GM11168 (cell line): ENCODE measurements around the gene CCDC15.
"Not testable (repeated sequence)": the region's sequence is repeated elsewhere in the genome, so short reads cannot be mapped to it uniquely, and the experiment has no call there.

Experiments
- in situ Hi-C: fragments of 300-500 bp; cut with MboI; formaldehyde crosslinking; loops from one replicate; pipeline ENCODE4 v1.12.0; 2022; ENCODE audit warnings: low sequenced_read_pairs; ENCODE audit not compliant: unreplicated experiment

The CCDC15 gene

DNA sequence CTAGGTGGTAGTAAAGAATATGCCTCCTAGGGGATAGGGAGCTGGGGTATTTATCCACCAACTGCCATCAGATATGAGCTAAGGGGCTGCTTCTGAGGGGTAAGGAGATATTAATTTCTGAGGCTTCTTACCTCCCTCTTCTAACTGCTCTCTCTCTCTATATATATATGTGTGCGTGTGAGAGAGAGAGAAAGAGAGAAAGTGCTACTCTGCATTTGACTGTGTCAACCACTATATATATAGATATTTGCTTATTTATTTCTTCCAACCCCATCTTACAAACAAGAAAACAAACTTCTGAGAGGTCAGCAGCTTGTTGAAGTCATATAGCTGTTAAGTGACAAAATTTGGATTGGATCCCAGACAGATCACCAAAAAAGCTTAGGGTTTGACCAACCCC lies 12.3 kb upstream of the CCDC15 start:
- in situ Hi-C loops = no loop called here

DNA sequence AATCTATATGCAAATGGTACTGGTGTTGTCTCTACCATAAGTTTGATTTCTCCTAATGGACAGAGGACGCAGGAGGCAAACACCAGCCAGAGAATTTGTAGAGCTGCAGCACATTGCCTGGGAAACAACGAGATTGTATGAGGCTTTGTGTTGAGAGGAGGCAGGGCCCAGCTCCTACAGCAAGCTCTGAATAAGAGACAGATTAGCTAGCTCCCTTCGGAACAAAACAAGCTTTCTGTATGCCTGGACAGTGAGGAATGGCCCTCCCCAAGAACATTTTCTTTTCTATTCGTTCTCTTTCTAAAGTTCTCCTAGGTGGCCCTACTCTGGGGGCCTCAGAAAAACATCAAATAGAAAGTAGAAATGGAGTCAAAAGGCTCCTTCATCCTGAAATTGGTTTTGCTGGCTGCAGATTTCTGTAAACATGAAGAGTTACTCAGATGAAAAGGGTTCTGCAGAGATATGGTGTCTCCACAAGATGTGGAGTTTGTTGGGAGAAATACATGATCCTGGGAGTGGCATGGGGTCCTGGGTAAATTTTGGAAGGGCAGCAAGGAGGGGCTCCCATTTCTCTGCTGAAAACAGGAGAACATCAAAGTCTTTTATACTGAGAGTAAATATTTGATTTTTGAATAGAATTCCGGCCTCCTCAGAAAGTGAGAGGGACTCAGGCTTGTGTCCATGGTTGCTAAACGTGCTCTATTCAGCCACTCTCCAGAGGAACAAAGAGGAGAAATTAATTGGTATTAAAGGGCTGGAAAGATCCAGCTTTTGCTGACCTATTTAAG lies 11.3 kb upstream of the CCDC15 start:
- in situ Hi-C loops = no loop called here

DNA sequence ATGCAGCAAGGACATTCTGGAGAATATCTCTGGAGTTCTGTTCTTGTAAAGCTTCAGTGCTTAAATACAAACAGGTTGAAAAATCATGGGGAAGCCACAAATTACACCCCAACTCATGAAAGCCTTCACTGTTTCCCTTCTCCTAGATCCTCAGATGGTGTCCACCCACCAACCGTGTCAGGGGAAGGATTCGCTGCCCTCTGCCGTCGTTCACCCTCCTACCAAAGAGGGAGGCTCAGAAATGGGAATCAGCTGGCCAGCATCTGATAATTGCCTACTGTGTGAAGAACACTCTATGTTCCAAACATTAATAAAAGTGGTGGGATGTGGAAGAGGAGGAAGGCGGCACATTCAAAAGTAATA lies 10.8 kb upstream of the CCDC15 start:
- in situ Hi-C loops = no loop called here

DNA sequence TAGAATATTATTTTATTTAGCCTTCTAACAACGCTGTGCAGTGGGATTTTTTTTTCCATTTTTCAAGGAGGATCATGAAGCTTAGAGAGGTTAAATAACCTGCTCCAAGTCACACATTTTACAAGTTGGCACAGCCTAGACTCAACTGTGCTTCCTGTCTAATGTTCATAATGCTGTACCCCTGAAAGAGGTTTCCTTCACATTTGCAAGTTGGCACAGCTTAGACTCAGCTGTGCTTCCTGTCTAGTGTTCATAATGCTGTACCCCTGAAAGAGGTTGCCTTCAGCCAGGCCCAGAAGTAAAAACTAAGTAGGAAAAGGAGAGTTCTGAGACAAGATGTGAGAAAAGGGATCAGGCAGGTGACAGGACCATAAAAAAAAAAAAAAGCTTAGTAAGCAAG lies 10.3 kb upstream of the CCDC15 start:
- in situ Hi-C loops = no loop called here

DNA sequence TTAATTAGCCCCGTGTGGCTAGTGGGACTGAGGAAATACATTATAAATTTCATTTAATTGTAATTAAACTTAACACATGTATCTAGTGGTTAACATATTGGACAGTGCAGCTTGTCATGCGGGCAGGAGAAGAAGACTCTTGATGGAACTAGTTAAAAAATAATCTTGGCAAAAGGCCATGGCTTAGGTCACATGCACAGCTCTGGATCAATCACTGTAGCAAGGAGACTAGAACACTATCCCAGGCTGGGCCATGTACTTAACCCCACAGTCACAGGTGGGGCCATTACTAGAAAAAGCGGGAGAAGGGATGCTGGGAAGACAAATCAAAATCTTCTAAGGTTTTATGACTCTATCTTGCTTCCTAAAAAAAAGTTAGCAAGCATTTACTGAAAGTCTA lies 9.4 kb upstream of the CCDC15 start:
- in situ Hi-C loops = no loop called here

DNA sequence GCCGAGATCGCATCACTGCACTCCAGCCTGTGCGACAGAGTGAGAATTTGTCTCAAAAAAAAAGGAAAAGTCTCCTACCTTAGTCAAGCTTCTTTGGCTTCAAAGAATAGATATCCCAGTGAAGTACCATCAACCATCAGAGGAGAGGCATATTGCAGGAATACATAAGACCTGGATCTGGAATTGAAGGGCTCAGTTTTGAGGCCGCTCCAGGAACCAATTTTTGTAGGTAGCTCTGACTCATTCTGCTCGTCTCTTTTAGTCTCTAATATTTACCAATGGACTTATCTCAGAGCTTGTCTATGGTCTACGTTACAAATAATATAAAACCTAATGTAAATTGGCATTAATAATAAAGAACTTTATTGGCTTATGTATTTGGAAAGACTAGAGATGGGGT lies 8.2 kb upstream of the CCDC15 start:
- in situ Hi-C loops = no loop called here

DNA sequence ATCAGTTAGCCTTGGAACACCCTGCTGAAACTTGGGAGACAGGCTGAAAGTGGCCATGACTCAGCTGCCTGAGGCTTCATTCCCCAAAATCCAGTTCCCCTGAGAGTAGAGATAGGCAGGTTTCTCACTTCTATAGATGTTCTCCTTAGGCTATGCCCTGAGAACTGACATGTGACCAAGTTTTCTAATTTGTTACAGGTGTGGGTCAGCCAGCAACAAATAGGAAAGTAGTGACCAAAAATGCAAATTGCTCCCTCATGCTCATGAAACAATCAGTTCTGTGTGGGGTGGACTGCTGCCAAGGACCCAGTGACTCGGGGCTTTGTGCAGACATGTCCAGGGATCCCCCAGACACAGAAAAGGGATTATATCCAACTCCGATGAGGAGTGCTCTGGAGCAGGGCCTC lies 7.3 kb upstream of the CCDC15 start:
- in situ Hi-C loops = no loop called here

DNA sequence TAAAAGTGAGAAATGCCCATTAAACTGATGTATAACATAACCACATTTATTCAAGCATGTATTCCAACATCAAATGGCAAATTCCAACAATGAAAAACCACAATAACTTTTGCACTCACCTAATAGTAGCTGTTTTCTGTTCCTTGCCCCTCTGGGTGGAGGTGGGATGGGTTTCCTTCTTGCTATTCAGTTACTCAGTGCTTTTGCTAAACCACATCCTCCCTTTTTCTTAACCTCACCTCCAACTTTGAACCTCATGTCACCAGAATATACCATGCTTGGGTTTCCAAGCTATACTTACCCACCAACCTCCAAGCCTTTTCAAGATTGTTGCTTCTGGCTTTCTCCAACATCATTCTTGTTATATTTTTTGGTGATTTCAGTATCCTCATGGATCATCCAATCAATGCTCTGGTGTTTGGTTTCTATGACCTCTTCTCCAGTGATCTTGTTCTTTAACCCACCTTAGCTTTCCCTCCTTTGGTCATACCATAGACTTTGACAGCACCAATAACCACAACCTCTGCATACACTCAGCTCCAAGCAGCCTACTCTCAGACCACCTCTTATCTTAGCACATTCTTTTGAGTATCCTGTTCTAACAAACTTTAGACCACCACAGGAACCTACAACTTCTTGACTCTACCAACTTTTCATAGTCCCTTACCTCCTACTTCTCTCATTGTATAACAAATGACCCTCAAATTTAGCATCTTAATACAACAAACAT lies 3.2 kb upstream of the CCDC15 start:
- in situ Hi-C loops = loop anchor here (10.0 kb wide), 1 partner anchor 194 kb away; no protein-coding TSS in a partner anchor

DNA sequence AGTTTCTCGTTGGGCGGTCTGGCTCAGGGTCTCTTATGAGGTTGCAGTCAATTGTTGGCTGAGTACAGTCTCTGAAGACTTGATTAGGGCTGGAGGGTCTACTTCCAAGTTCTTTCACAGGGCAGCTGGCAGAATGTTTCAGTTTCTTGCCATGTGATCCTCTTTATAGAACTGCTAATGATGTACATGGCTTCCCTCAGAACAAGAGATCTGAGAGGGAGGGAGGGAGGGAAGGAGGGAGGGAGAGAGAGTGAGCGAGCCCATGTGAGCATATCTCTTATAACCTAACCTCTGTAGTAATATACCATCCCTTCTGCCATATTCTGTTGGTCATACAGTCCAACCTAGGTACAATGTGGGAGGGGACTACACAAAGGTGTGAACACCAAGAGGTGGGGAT lies 2.7 kb upstream of the CCDC15 start:
- in situ Hi-C loops = loop anchor here (10.0 kb wide), 1 partner anchor 193 kb away; no protein-coding TSS in a partner anchor

DNA sequence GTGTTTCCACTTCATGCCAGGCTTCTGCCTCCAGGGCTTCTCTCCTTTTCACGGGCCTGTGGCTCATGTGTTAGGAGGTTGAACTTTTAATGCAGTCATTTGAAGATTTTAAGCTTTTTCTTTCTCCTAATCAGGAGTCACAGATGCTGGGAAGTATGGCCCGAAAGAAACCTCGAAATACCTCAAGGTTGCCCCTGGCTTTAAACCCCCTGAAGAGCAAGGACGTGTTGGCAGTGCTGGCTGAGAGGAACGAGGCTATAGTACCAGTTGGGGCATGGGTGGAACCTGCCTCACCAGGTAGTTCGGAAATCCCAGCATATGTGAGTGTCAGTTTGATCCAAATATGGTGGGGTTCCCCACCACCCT lies 571 bp downstream of the CCDC15 start:
- in situ Hi-C loops = loop anchor here (10.0 kb wide), 1 partner anchor 190 kb away; no protein-coding TSS in a partner anchor

DNA sequence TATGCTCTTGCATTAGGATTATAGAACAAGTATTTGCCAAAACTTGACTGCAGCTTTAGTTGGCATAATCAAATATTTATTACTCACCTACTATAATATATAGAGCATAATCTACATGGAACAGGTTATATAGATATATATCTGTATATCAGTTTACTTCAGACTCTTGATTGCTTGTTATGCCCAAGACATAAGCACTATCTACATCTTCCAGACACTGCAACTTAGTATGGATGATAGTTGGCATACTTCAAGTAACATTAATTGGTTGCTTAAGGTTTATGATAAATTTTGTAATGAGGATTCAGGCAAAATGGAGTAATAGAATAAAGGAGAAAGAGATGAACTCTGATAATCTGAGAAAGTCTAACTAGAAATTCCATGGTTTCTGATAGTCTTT lies 1.0 kb downstream of the CCDC15 start:
- in situ Hi-C loops = loop anchor here (10.0 kb wide), 1 partner anchor 190 kb away; no protein-coding TSS in a partner anchor

DNA sequence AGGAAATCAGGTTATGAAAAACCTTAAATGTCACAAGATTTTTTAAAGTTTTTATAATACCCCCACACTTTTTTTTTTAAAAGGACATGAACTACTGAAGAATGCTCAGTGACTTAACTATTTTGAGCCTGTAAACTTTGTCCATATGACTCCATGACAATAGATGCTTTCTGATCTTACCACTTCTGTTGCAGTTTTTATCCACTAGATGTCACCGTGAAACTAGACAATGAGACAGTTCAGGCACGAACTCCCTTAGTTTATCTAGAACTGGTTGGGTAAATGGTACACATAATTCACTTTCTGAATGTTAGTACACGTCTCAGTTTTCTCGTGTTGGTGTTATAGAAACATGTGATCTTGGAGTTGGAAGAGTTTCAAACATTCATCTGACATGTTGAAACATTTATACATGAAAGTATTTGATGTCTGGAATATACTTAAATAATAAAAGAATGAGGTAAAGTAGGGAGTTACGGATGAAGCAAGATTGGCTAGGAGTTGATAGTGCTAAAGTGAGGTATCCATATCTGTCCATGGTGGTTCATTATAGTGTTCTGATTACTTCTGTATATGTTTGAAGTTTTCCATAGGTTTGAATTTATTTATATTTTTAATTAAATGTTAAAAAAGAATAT lies 8.1 kb downstream of the CCDC15 start:
- in situ Hi-C loops = no loop called here

DNA sequence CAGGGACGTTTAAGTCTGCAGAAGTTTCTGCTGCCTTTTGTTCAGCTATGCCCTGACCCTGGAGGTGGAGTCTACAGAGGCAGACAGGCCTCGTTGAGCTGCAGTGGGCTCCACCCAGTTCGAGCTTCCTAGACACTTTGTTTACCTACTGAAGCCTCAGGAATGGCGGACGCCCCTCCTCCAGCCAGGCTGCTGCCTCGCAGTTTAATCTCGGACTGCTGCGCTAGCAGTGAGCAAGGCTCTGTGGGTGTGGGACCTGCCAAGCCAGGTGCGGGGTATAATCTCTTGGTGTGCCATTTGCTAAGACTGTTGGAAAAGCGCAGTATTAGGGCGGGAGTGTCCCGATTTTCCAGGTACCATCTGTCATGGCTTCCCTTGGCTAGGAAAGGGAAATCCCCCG lies 14.2 kb downstream of the CCDC15 start:
- in situ Hi-C loops = not testable (repeated sequence)

DNA sequence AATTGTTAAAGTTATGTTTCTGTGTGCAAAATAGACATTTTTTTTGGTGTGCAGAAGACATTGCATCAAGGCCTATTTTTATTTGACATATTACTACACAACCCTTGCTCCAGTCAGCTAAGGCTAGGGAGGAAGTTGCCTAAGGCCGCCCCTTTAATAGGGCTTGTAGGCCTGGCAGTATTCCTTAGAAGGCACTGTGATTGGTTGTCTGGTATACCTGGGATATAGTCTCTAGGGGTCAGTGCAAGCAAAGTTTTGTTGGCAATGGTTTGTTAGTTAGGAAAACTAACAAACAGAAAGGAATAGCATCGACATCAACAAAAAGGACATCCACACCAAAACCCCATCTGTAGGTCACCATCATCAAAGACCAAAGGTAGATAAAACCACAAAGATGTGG lies 16.9 kb downstream of the CCDC15 start:
- in situ Hi-C loops = no loop called here

DNA sequence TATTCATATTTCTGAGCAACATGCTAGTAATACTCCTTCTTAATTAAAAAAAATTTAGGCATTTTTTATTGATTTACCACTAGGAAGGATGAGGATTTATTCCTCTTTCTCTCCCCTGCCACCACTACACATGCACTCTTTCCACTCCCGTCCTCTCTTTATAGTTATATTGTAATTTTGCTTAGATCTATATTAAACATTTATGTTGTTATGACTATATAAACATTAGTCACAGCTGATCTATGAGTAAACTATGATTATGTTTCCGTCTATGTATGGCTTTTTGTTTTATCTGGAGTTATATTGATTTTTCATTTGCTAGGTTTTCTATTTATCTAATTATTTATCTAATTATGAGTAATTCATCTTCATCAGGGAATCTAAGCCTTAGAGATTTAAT lies 17.8 kb downstream of the CCDC15 start:
- in situ Hi-C loops = no loop called here

DNA sequence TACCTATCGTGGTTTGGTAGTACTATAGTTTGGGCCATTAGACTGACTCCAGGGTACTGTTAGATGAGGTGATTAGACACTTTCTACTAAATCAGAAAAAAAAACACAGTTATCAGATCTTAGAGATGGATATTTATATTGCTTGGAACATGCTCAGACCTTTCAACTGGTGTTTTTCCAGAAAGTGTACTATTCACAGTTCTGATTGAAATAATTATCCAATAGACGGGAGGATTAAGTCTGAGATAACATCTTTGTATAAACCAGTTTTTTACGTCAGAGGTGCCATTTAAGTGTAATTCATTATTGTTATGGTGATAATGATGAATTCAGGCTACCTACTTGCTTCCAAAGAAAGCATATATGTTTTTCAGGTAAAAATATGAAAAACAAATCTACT lies 22.5 kb downstream of the CCDC15 start:
- in situ Hi-C loops = no loop called here

DNA sequence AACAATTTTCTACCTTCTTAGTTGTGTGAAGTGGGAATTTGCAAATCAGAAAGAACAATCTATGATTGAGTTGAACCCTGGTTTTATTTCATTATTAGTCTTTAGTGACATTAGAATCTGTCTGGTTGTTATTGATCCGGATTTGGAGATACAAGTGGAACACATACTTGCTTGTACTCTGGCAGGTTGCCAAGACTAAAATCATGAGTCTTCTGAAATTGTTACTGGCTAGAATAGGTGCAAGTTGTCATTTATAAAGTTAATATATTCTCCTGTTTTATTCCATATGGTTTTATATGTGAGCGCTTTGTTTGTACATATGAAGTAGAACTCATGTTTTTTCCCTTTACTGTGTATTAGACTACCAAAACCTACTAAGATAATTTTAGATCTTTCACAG lies 23.0 kb downstream of the CCDC15 start:
- in situ Hi-C loops = no loop called here

DNA sequence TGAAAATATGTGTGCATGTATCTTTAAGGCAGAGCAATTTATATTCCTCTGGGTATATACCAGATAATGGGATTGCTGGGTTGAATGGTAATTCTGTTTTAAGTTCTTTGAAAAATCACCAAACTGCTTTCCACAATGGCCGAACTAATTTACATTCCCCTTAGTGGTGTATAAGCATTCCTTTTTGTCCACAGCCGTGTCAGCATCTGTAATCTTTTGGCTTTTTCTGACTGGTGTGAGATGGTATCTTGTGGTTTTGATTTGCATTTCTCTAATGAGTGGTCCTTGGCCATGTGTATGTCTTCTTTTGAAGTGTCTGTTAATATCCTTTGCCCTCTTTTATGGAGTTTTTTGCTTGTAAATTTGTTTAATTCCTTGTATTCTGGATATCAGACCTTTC lies 24.3 kb downstream of the CCDC15 start:
- in situ Hi-C loops = no loop called here

DNA sequence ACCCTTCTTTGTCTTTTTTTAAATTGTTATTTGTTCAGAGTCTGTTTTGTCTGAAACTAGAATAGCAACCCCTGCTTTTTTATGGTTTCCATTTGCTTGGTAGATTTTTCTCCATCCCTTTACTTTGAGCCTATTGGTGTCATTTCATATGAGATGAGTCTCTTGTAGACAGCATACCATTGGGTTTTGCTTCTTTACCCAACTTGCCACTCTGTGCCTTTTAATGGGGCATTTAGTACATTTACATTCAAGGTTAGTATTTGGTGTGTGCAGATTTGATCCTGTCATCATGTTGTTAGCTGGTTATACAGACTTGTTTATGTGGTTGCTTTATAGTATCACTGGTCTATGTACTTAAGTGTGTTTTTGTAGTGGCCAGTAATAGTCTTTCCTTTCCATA lies 28.0 kb downstream of the CCDC15 start:
- in situ Hi-C loops = no loop called here

DNA sequence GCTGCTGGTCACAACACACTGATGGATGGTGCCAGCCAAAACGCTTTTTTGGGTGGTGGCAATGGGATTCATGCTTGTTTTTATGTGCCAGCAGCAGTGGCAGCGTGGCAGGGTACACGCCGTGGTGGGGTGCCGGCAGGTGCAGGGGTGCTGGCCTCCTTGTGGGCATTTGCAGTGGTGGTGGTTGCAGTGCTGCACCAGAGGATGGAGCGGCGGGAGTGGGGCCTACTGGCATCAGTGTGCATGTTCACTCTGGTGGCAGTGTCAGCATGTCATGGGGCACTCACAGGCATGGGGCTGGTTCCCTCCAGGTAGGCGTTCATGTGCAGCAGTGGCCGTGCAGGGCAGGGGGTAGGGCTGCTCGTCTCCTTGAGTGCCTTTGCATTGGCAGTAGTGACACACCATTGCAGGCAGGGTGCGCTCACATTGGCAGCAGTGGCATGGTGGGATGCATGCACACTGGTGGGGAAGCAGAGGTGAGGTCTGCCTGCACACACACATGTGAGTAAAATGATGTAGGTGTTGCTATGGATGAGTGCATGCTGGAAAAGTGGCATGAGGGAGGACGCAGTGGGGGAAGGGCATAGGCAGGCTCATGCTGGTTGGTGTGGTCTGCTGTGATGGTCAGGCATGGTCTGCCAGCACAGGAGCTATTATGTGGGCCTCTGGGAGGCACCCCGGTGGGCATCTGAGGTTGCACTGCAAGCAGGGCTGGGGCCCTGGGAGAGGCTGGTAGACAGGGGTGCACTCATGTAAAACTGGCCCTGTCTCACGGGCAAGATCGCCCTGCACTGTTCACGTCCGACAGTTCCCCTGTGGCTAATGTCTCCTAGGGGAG lies 29.9 kb downstream of the CCDC15 start:
- in situ Hi-C loops = no loop called here

DNA sequence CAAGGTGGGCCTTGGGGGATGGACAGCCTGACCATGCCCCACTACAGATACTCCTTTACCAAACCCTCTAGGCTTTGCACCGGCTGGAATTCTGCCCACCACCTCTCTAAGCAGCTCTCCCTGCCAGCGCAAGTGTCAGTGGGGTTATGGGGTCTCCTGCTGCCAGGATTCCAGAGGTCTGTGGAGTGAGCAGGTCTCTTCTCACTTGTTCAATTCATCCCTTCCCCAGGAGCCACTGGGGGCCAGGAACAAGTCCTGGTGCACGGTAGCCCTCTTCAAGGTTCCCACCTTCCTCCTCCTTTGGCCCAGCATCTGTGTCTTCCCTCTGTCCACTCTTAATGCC lies 30.5 kb downstream of the CCDC15 start:
- in situ Hi-C loops = no loop called here
